HEK293T (cell line): ENCODE data around the gene GGT6.

Experiments used
- BHLHE40 ChIP-seq: fragments of 450-650 bp; IDR thresholded peaks from 2 replicates; pipeline ENCODE4 v1.6.1; 2016; ENCODE audit warnings: mild to moderate bottlenecking, moderate library complexity, borderline replicate concordance
- ELF4 ChIP-seq: fragments of 450-650 bp; IDR thresholded peaks from 2 replicates; pipeline ENCODE4 v1.6.1; 2017; ENCODE audit warnings: antibody characterized with exemption

DNA sequence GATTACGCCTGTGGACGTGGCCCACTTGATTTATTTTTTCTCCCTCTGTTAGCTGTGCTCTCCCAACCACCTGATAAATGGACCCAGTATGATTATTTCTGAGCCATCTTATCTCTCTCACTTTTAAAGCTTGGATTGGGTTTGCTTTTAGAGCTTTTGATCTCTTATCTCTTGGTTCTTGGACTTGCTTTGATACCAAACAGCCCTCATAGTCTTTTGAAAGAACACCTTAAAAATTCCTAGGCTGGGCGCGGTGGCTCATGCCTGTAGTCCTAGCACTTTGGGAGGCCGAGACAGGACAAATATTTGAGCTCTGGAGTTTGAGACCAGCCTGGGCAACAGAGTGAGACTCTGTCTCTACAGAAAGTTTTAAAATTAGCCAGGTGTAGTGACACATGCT is 49.8 kb upstream of the GGT6 start:
- TF ChIP-seq ELF4 (no peak), BHLHE40 (no peak)
